CD4-positive, CD25-positive, alpha-beta regulatory T cell (primary cell): ENCODE data around the gene NOCT. TPM values are rescaled to one million over a fixed set of nuclear protein-coding genes. Genes with fewer than 3 reads are reported as not detected.

Experiments used
- ATAC-seq, 2 donors: fragments of 150-1000 bp; cut with Tn5 transposase; one replicate each; pipeline ENCODE4 v1.10.0; 2021; ENCODE audit warnings: low read depth in 2 of 2, moderate number of reproducible peaks in 2 of 2, moderate library complexity in 1 of 2
- DNase-seq, 3 donors: peaks; one replicate each; pipeline versions ENCODE4 v3.0.0 to v3.0.0-alpha.2; 2012 to 2022; ENCODE audit warnings: mixed read lengths in 1 of 3
- H3K27ac ChIP-seq: one replicate; pipeline ENCODE4 v1.7.0; 2013; ENCODE audit warnings: mild to moderate bottlenecking, low read length; ENCODE audit not compliant: insufficient read depth, poor library complexity, severe bottlenecking
- H3K27me3 ChIP-seq: one replicate; pipeline ENCODE4 v1.7.0; 2013; ENCODE audit warnings: low read length; ENCODE audit not compliant: control insufficient read depth, insufficient read depth
- H3K36me3 ChIP-seq: one replicate; pipeline ENCODE4 v1.7.0; 2013; ENCODE audit warnings: mild to moderate bottlenecking, low read length, moderate library complexity; ENCODE audit not compliant: control insufficient read depth, insufficient read depth
- H3K4me1 ChIP-seq: 2 replicates; pipeline ENCODE4 v1.7.0; 2013; ENCODE audit warnings: mild to moderate bottlenecking, low read length; ENCODE audit not compliant: insufficient read depth, control insufficient read depth, poor library complexity, severe bottlenecking
- H3K4me3 ChIP-seq: one replicate; pipeline ENCODE4 v1.7.0; 2013; ENCODE audit warnings: low read depth, mild to moderate bottlenecking, low read length, moderate library complexity
- H3K9me3 ChIP-seq, 2 experiments: 1 replicate in 1 of 2; 2 replicates in 1 of 2; pipeline ENCODE4 v1.7.0; 2013; ENCODE audit warnings: low read length in 2 of 2, mild to moderate bottlenecking in 1 of 2, moderate library complexity in 1 of 2; ENCODE audit not compliant: control insufficient read depth in 2 of 2
- H3K27ac Mint-ChIP-seq, 3 donors: one replicate each; pipeline ENCODE4 v1.8.0; 2020 to 2022; ENCODE audit warnings: mild to moderate bottlenecking in 3 of 3, mixed read lengths in 3 of 3, moderate library complexity in 2 of 3
- H3K27me3 Mint-ChIP-seq: one replicate; pipeline ENCODE4 v1.8.0; 2022; ENCODE audit warnings: mild to moderate bottlenecking, mixed read lengths
- H3K36me3 Mint-ChIP-seq: one replicate; pipeline ENCODE4 v1.8.0; 2020; ENCODE audit warnings: mixed read lengths
- H3K4me1 Mint-ChIP-seq, 4 donors: one replicate each; pipeline ENCODE4 v1.8.0; 2020 to 2022; ENCODE audit warnings: mixed read lengths in 4 of 4, mild to moderate bottlenecking in 1 of 4
- H3K4me3 Mint-ChIP-seq, 4 donors: one replicate each; pipeline ENCODE4 v1.8.0; 2020 to 2022; ENCODE audit warnings: mild to moderate bottlenecking in 4 of 4, mixed read lengths in 4 of 4, moderate library complexity in 3 of 4
- H3K9me3 Mint-ChIP-seq, 7 donors: one replicate each; pipeline ENCODE4 v1.8.0; 2020 to 2022; ENCODE audit warnings: mixed read lengths in 7 of 7, mild to moderate bottlenecking in 3 of 7, moderate library complexity in 2 of 7
- polyA plus RNA-seq, 4 donors: library from polyadenylated mRNA; unstranded; fragments of 300-500 nt; fragmentation: Illumina TruSeq; gene quantifications; one replicate each; pipeline ENCODE4 v1.2.3, GENCODE V29; 2021
- total RNA-seq: library from RNA; stranded (reverse); gene quantifications from one replicate; pipeline ENCODE4 v1.2.3, GENCODE V29; 2022

The NOCT gene
- total and polyA plus RNA-seq, 5 donors from 2014 or later: 0.14 to 14.6 (median 0.34) TPM; not detected in 1

DNA sequence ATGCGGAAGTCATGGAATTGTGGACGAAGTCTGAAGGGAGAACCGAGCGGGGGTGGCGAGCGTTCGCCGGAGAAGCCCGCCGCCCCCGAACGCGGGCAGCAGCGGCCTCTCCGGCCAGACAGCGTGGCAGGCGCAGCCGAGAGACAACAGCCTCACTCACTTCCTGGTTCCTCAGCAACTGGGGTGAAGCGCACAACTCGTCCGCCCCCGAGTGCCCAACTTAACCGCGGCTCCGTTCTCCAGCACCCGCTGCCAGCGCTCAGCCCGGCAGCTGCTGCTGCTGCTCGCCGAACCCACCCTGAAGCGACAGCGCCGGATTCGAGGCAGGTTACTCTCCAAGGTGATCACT is 68.0 kb downstream of the NOCT start:
- Mint-ChIP-seq H3K4me1 (peaks cover 14 to 45% (median 34%) of the 10 kb centered on the region in 4 donors), H3K9me3 (peaks cover 0 to 3% (median 0%) of the 10 kb centered on the region in 7 donors), H3K27me3 (no peaks in the 10 kb centered on the region), H3K27ac (peak overlapping the region; percentile 92 to 98 (median 93)), H3K36me3 (no peaks in the 10 kb centered on the region), H3K4me3 (peak overlapping the region; percentile 90 to 95 (median 93))
- Histone ChIP-seq H3K4me1 (peaks cover 32% of the 10 kb centered on the region), H3K36me3 (no peaks in the 10 kb centered on the region), H3K4me3 (peak overlapping the region; percentile 96), H3K27ac (peak overlapping the region; percentile 93), H3K27me3 (no peaks in the 10 kb centered on the region), H3K9me3 (no peaks in the 10 kb centered on the region)
- ATAC-seq (peak; percentile 41 to 42), DNase-seq (peak in 2 of 3 donors; percentile 70 to 80)

DNA sequence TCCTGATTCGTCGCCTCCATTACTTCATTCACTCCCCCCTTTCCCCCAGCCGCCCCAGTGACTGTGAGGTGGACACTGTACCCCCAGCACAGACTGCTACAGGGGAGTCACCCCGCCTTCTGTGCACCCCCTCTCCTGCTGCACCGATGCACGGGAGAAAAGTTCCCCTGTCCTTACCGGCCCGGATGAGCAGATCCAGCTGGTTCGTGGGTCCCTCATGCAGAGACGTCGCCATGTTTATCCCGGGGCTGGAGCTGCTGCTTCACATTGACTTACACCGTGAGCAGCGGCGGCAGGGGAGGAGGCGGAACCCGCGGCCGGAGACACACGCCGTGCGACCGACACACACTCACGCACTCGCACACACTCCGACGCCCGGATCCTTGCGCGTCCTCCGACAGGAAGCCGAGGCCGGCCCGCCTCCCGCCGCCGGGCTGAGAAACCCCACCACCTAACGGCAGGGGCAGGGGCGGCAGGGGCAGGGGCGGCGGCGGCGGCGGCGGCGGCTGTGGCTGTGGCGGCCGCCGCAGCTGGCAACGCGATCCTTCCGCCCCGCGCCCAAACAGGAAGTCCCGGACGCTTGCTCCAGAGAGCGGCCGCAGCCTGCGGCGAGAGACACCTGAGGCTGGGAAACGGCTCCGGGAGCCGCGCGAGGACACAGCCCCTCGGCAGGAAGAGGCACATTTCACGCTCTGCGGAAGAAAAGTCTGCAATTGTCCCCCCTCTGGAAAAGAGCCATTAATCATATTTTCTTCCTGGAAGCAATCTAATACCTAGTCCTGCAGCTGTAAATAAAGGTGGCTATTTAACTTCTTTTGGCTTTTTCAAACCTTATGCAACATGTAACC is 68.6 kb downstream of the NOCT start:
- DNase-seq: peak; percentile 77 to 93 (median 84)
- Histone ChIP-seq H3K27ac (peak overlapping the region; percentile 93), H3K27me3 (no peaks in the 10 kb centered on the region), H3K36me3 (no peaks in the 10 kb centered on the region), H3K9me3 (no peaks in the 10 kb centered on the region), H3K4me3 (peak overlapping the region; percentile 96), H3K4me1 (peaks cover 27% of the 10 kb centered on the region)
- peaks cover 0 to 3% (median 0%) of the 10 kb centered on the region in 7 donors for H3K9me3 Mint-ChIP-seq
- peaks cover 3% of the 10 kb centered on the region for H3K27me3 Mint-ChIP-seq
- H3K4me3 Mint-ChIP-seq: peak overlapping the region; percentile 90 to 96 (median 93)
- peak overlapping the region; percentile 92 to 98 (median 93) for H3K27ac Mint-ChIP-seq
- no peaks in the 10 kb centered on the region for H3K36me3 Mint-ChIP-seq
- peaks cover 14 to 42% (median 32%) of the 10 kb centered on the region in 4 donors for H3K4me1 Mint-ChIP-seq
- peak; percentile 57 to 65 for ATAC-seq

DNA sequence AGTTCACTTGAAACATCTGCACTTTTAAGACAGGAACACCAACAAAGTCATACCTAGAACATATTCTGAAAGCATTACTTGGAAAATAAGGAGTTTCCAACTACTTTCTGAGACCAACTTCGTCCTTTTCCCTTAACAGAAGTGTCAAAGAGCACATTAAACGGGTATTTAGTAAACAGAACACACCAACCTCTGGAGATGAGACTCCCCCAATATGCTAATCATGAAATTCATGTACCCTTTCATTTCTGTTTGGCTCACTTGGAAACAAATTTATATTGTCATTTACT is 69.2 kb downstream of the NOCT start:
- Histone ChIP-seq H3K9me3 (no peaks in the 10 kb centered on the region), H3K4me3 (peak overlapping the region; percentile 85), H3K4me1 (peaks cover 25% of the 10 kb centered on the region), H3K27me3 (no peaks in the 10 kb centered on the region), H3K27ac (peak overlapping the region; percentile 93), H3K36me3 (no peaks in the 10 kb centered on the region)
- DNase-seq: no peak
- Mint-ChIP-seq H3K4me3 (peak overlapping the region; percentile 90 to 96 (median 93)), H3K27me3 (peaks cover 9% of the 10 kb centered on the region), H3K27ac (peak overlapping the region; percentile 84 to 93 (median 92)), H3K4me1 (peaks cover 14 to 37% (median 28%) of the 10 kb centered on the region in 4 donors), H3K36me3 (no peaks in the 10 kb centered on the region), H3K9me3 (peaks cover 0 to 3% (median 0%) of the 10 kb centered on the region in 7 donors)
- no peak for ATAC-seq

DNA sequence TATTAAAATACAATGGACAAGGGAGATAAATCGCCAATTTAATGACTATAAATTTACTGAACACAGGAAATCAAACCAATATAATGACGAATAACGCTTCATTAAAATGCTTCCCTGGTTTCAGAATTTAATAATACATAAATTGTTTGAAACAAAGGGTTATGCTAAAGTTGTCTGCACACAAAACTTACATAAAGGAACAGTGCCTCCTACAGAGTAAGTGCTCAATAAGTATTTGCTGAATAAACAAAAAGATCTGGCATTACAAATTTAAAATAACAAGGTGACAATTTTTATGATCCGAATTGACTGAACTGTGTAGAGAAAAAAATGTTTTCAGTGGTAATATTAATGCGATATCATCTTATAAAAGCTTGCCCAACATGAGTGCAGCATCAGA is 69.6 kb downstream of the NOCT start:
- ATAC-seq (no peak), DNase-seq (peak in 2 of 3 donors; percentile 32 to 34)
- peak overlapping the region; percentile 93 for H3K27ac ChIP-seq
- Mint-ChIP-seq H3K4me1 (peaks cover 14 to 34% (median 26%) of the 10 kb centered on the region in 4 donors), H3K9me3 (peaks cover 0 to 3% (median 0%) of the 10 kb centered on the region in 7 donors), H3K36me3 (no peaks in the 10 kb centered on the region), H3K4me3 (peak overlapping the region; percentile 90 to 96 (median 93)), H3K27ac (peak overlapping the region; percentile 84 to 93 (median 92)), H3K27me3 (peaks cover 12% of the 10 kb centered on the region)
- peaks cover 25% of the 10 kb centered on the region for H3K4me1 ChIP-seq
- no peaks in the 10 kb centered on the region for H3K9me3 ChIP-seq
- peak overlapping the region; percentile 85 for H3K4me3 ChIP-seq
- H3K27me3 ChIP-seq: no peaks in the 10 kb centered on the region
- no peaks in the 10 kb centered on the region for H3K36me3 ChIP-seq

DNA sequence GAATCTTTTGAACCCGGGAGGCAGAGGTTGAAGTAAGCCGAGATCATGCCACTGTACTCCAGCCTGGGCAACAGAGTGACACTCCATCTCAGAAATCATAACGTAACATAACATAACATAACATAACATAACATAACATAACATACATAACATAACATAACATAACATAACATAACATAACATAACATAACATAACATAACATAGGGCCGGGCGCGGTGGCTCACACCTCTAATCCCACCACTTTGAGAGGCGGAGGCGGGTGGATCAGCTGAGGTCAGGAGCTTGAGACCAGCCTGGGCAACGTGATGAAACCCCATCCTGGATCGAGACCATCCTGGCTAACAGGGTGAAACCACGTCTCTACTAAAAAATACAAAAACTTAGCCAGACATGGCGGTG is 76.7 kb downstream of the NOCT start:
- no peaks in the 10 kb centered on the region for H3K36me3 ChIP-seq
- H3K27me3 ChIP-seq: no peaks in the 10 kb centered on the region
- no peak overlapping the region for H3K27ac ChIP-seq
- no peak overlapping the region for H3K4me3 ChIP-seq
- Mint-ChIP-seq H3K9me3 (no peaks in the 10 kb centered on the region), H3K27ac (no peak overlapping the region), H3K36me3 (no peaks in the 10 kb centered on the region), H3K4me1 (peaks cover 0 to 4% (median 0%) of the 10 kb centered on the region in 4 donors), H3K4me3 (no peak overlapping the region), H3K27me3 (peaks cover 22% of the 10 kb centered on the region)
- ATAC-seq: no peak
- H3K4me1 ChIP-seq: no peaks in the 10 kb centered on the region
- no peaks in the 10 kb centered on the region for H3K9me3 ChIP-seq
- DNase-seq: no peak

Other genes with a start within 250 kb of the NOCT start
- gene ELF2, start 161.4 kb downstream of the NOCT start, total RNA-seq: 75.0 TPM
- gene ELF2, start 161.4 kb downstream of the NOCT start, polyA plus RNA-seq: 10 to 100 TPM; 27.7 to 35.3 (median 32.2) TPM